Fibroblast of villous mesenchyme (primary cell): Measurements from ENCODE around the gene PKHD1. TPM values are rescaled to one million over a fixed set of nuclear protein-coding genes. Genes with fewer than 3 reads are reported as not detected.

Experiments
- DNase-seq: peaks from one replicate; pipeline ENCODE4 v3.0.0-alpha.2; 2010; ENCODE audit warnings: low read depth
- H3K4me3 ChIP-seq: 2 replicates; pipeline ENCODE4 v1.5.1; 2011; ENCODE audit warnings: low read depth, mild to moderate bottlenecking, low read length
- CTCF ChIP-seq: IDR thresholded peaks from 2 replicates; pipeline ENCODE4 v1.5.1; 2012; ENCODE audit warnings: low read depth, mild to moderate bottlenecking, low read length; ENCODE audit not compliant: insufficient read depth
- total RNA-seq: library from RNA; depleted of rRNA; stranded (reverse); fragments of >200 nt; gene quantifications from 2 replicates; pipeline ENCODE4 v1.2.3, GENCODE V29; 2012

PKHD1 gene
- total RNA-seq, 1 donor: not detected

GRCh38 chr6:51619042-51619799 is 468.2 kb downstream of the PKHD1 start:
- DNase-seq: no peak
- H3K4me3 ChIP-seq: no peak overlapping the region
- TF ChIP-seq CTCF: no peak

- DNase-seq: no peak
- TF ChIP-seq CTCF: no peak
- H3K4me3 ChIP-seq: no peak overlapping the region
Measured at GRCh38 chr6:51618563-51618962, 468.9 kb downstream of the PKHD1 start.

DNA sequence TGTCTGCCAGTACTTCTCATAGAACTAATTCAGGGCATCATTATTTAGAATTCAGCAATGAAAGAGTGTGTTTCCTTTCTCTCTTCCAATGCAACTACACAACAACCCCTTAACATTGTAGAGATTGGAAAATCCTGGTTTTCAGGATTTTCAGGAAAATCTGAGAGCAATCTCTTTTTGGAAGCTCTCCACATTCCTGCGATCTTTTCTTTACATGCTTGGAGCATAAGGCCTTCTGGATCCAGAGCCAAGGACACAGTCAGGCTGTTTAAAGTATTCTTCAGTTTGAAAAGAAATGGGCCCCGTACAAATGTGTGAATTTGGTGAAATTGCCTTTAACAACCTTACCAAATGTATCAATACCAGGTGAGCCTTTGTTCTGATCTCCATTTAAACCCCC is 469.7 kb downstream of the PKHD1 start:
- H3K4me3 ChIP-seq: no peak overlapping the region
- TF ChIP-seq CTCF: no peak
- DNase-seq: no peak

DNA sequence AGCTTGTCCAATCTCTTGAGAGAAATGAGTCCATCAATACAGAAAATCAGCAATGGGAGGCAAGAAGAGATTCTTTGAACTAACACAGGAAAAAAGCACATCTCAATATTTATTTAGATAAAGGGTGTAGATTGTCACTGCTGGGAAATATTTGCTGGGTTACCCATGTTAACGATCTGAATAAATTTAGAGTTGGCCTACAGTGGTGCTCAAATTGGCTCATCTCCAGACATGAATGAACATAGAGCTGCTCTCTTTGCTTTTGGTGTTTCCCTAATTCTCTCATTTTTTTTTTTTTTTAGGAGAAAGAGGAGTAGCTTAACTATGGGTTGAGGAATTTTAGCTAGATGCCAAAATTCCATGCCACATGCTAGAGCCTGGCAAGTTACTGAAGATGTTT is 471.2 kb downstream of the PKHD1 start:
- DNase-seq: no peak
- no peak overlapping the region for H3K4me3 ChIP-seq
- TF ChIP-seq CTCF: no peak

- no peak for DNase-seq
- TF ChIP-seq CTCF: no peak
- H3K4me3 ChIP-seq: no peak overlapping the region
Measured at GRCh38 chr6:51614725-51615124, 472.7 kb downstream of the PKHD1 start.

- no peak for TF ChIP-seq CTCF
- DNase-seq: no peak
- H3K4me3 ChIP-seq: no peak overlapping the region
Measured at GRCh38 chr6:51613558-51613957, 473.9 kb downstream of the PKHD1 start.

DNA sequence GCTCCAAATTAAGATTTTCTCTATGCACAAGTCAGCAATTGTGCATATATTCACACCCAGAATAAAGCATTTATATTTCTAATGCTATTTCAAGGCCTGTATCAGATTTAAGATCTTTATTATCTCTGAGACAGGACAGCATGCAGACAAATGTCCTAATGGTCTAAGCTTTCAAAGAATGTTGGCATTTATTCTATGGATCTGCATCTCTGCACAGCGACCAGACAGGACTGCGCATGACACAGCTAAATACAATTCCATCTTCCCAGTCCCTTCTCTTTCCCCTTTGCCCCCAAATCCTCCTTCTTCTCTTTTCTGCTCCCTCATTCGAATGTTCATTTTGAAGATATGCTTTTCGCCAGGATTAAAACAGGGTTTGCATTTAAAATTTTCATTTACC is 478.5 kb downstream of the PKHD1 start:
- no peak for TF ChIP-seq CTCF
- DNase-seq: no peak
- H3K4me3 ChIP-seq: no peak overlapping the region
